Glutamatergic neuron (in vitro differentiated cells): Measurements from ENCODE around the gene PPP6C. TPM values are rescaled to one million over a fixed set of nuclear protein-coding genes. Genes with fewer than 3 reads are reported as not detected.

Experiments used
- DNase-seq: peaks from one replicate; pipeline ENCODE4 v3.0.0; 2022
- H3K27ac Mint-ChIP-seq: one replicate; pipeline ENCODE4 v1.8.0; 2020; ENCODE audit warnings: mild to moderate bottlenecking, mixed read lengths, inconsistent platforms; ENCODE audit not compliant: unreplicated experiment
- H3K27me3 Mint-ChIP-seq: one replicate; pipeline ENCODE4 v1.8.0; 2020; ENCODE audit warnings: mild to moderate bottlenecking, moderate library complexity, mixed read lengths, inconsistent platforms; ENCODE audit not compliant: unreplicated experiment
- H3K36me3 Mint-ChIP-seq: one replicate; pipeline ENCODE4 v1.8.0; 2020; ENCODE audit warnings: mild to moderate bottlenecking, mixed read lengths, inconsistent platforms; ENCODE audit not compliant: unreplicated experiment
- H3K4me1 Mint-ChIP-seq: one replicate; pipeline ENCODE4 v1.8.0; 2020; ENCODE audit warnings: mild to moderate bottlenecking, low read depth, mixed read lengths, inconsistent platforms; ENCODE audit not compliant: unreplicated experiment
- H3K4me3 Mint-ChIP-seq: one replicate; pipeline ENCODE4 v1.8.0; 2020; ENCODE audit warnings: mild to moderate bottlenecking, mixed read lengths, inconsistent platforms; ENCODE audit not compliant: unreplicated experiment
- H3K9me3 Mint-ChIP-seq: one replicate; pipeline ENCODE4 v1.8.0; 2020; ENCODE audit warnings: mild to moderate bottlenecking, moderate library complexity, mixed read lengths, inconsistent platforms; ENCODE audit not compliant: unreplicated experiment
- total RNA-seq: library from RNA; stranded (reverse); fragmentation: NEBNext Ultra II Directional; extraction: Animal tissue kit (Norgen Biotek cat#: 25700); gene quantifications from one replicate; pipeline ENCODE4 v1.2.1, GENCODE V29; 2021; ENCODE audit not compliant: unreplicated experiment
- TF ChIP-seq, protein P1 (sequence below): fragments of 200-600 bp; sonication (generic); IDR thresholded peaks from one replicate; pipeline ENCODE4 v1.5.0; 2021; ENCODE audit not compliant: partially characterized antibody, unreplicated experiment

The PPP6C gene
- total RNA-seq, 1 donor from 2014 or later = 49.1 TPM

- no peaks in the 10 kb centered on the region for H3K27me3 Mint-ChIP-seq
- no peak overlapping the region for H3K4me3 Mint-ChIP-seq
- TF ChIP-seq, protein P1, sequence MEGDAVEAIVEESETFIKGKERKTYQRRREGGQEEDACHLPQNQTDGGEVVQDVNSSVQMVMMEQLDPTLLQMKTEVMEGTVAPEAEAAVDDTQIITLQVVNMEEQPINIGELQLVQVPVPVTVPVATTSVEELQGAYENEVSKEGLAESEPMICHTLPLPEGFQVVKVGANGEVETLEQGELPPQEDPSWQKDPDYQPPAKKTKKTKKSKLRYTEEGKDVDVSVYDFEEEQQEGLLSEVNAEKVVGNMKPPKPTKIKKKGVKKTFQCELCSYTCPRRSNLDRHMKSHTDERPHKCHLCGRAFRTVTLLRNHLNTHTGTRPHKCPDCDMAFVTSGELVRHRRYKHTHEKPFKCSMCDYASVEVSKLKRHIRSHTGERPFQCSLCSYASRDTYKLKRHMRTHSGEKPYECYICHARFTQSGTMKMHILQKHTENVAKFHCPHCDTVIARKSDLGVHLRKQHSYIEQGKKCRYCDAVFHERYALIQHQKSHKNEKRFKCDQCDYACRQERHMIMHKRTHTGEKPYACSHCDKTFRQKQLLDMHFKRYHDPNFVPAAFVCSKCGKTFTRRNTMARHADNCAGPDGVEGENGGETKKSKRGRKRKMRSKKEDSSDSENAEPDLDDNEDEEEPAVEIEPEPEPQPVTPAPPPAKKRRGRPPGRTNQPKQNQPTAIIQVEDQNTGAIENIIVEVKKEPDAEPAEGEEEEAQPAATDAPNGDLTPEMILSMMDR = no peak
- no peak for DNase-seq
- no peaks in the 10 kb centered on the region for H3K4me1 Mint-ChIP-seq
- no peaks in the 10 kb centered on the region for H3K9me3 Mint-ChIP-seq
- no peak overlapping the region for H3K27ac Mint-ChIP-seq
- no peaks in the 10 kb centered on the region for H3K36me3 Mint-ChIP-seq
Observed at GRCh38 chr9:125140576-125140975, 49.0 kb downstream of the PPP6C start.

- Mint-ChIP-seq H3K27ac (no peak overlapping the region), H3K9me3 (no peaks in the 10 kb centered on the region), H3K4me1 (no peaks in the 10 kb centered on the region), H3K36me3 (peaks cover 3% of the 10 kb centered on the region), H3K4me3 (no peak overlapping the region), H3K27me3 (no peaks in the 10 kb centered on the region)
- DNase-seq = no peak
- TF ChIP-seq, protein P1 = no peak
Observed at GRCh38 chr9:125137200-125137599, 52.4 kb downstream of the PPP6C start.

GRCh38 chr9:125134976-125135375 is 54.6 kb downstream of the PPP6C start:
- peaks cover 3% of the 10 kb centered on the region for H3K36me3 Mint-ChIP-seq
- H3K4me1 Mint-ChIP-seq = no peaks in the 10 kb centered on the region
- H3K27ac Mint-ChIP-seq = no peak overlapping the region
- H3K9me3 Mint-ChIP-seq = no peaks in the 10 kb centered on the region
- no peaks in the 10 kb centered on the region for H3K27me3 Mint-ChIP-seq
- TF ChIP-seq, protein P1 = no peak
- DNase-seq = no peak
- H3K4me3 Mint-ChIP-seq = no peak overlapping the region

DNA sequence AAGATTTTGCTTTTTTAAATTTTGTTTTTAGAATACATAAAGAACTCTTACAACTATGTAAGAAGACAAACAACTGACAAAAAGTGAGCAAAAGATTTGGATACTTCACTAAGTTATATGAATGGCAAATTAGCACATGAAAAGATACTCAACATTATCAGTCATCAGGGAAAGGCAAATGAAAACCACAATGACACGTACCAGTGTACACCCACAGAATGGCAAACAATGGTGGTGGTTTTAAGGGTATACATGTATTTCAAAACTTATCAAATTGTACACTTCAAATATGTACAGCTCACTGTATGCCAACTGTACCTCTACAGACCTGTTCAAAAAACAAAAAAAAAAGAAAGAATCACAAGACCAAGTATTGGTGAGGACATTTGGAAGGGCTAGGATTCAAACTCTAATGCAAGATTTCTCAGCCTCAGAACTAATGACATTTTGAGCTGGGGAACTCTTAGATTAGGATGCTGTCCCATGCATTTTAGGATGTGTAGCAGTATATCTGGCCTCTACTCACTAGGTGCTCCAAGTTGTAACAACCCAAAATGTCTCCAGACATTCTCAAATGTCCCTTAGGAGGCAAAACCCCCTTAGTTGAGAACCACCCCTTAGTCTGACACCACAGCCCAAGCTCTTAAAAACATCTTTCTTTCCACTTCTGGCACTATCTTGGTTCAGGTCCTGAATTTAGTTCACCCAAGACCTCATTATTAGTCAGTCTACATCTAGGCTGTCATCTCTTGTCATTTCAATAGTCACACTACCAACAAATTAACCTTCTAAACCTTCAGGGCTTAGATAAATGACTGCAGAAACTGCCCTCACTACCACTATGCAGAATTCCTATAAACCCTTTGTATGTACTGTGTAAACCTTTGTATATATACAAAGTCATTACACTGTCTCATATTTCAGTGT is 55.9 kb downstream of the PPP6C start:
- H3K4me3 Mint-ChIP-seq = no peak overlapping the region
- no peaks in the 10 kb centered on the region for H3K4me1 Mint-ChIP-seq
- TF ChIP-seq, protein P1 = no peak
- no peak for DNase-seq
- peaks cover 3% of the 10 kb centered on the region for H3K36me3 Mint-ChIP-seq
- H3K9me3 Mint-ChIP-seq = no peaks in the 10 kb centered on the region
- no peak overlapping the region for H3K27ac Mint-ChIP-seq
- H3K27me3 Mint-ChIP-seq = no peaks in the 10 kb centered on the region

DNA sequence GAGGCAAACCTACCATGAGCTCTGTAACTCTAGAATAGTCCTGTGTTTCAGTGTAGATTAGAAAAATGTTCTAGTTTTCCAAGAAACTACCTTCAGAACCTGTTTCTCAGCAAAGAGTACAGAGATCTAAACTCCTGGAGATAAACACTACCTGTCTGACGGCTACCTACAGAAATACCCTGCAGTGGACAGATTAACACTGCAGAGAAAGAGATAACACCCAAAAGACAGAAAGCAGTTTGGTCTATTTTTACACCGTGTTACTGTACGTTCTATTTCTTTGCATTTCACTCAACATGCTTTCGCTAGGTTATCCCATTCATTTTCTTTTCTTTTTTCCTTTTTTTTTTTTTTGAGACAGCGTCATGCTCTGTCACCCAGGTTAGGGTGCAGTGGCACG is 57.8 kb downstream of the PPP6C start:
- Mint-ChIP-seq H3K4me1 (no peaks in the 10 kb centered on the region), H3K9me3 (no peaks in the 10 kb centered on the region), H3K27me3 (no peaks in the 10 kb centered on the region), H3K36me3 (peaks cover 3% of the 10 kb centered on the region), H3K4me3 (no peak overlapping the region), H3K27ac (no peak overlapping the region)
- TF ChIP-seq, protein P1 = no peak
- no peak for DNase-seq
